Caco-2 (cell line): Measurements from ENCODE around the gene CSH1. TPM values are rescaled to one million over a fixed set of nuclear protein-coding genes. Genes with fewer than 3 reads are reported as not detected.

Source experiments
- BruUV-seq: library from RNA; stranded (reverse); fragments of 400-500 nt; replicated peaks from 2 replicates; lab custom pipeline; 2021; lab: Mats Ljungman, UMichigan
- CTCF ChIA-PET: fragments of 300-600 bp; sonication (Branson Sonifier 250); formaldehyde crosslinking; loops from one replicate; lab custom pipeline; 2022; ENCODE audit warnings: antibody characterized with exemption; lab: Charles Lee
- POLR2A ChIA-PET: fragments of 300-600 bp; sonication (Branson Sonifier 250); formaldehyde crosslinking; loops from one replicate; lab custom pipeline; 2022; ENCODE audit warnings: antibody characterized with exemption; lab: Charles Lee
- DNase-seq, 2 experiments: peaks; one replicate each; pipeline versions ENCODE4 v3.0.0 to v3.0.0-alpha.2; 2020 to 2022
- H3K27me3 ChIP-seq: replicated peaks from 2 replicates; pipeline ENCODE4 v1.6.0; 2011; ENCODE audit warnings: low read length; ENCODE audit not compliant: control insufficient read depth, insufficient read depth
- H3K36me3 ChIP-seq: 2 replicates; pipeline ENCODE4 v1.5.1; 2011; ENCODE audit warnings: low read length; ENCODE audit not compliant: control insufficient read depth, insufficient read depth
- H3K4me1 ChIP-seq: fragments of 250-450 bp; sonication (Bioruptor Pico); 2 replicates; pipeline ENCODE4 v1.5.1; 2020; ENCODE audit warnings: mild to moderate bottlenecking
- H3K4me3 ChIP-seq: 2 replicates; pipeline ENCODE4 v1.5.1; 2011; ENCODE audit warnings: low read depth, mild to moderate bottlenecking, control low read depth, low read length
- H3K9me3 ChIP-seq: fragments of 250-450 bp; sonication (Bioruptor Pico); 2 replicates; pipeline ENCODE4 v1.5.1; 2020; ENCODE audit warnings: mild to moderate bottlenecking, moderate library complexity
- H3K27ac Mint-ChIP-seq: one replicate; pipeline ENCODE4 v1.8.0; 2022; ENCODE audit warnings: mixed read lengths; ENCODE audit not compliant: unreplicated experiment
- H3K27me3 Mint-ChIP-seq: one replicate; pipeline ENCODE4 v1.8.0; 2022; ENCODE audit warnings: mixed read lengths; ENCODE audit not compliant: insufficient read depth, unreplicated experiment
- H3K36me3 Mint-ChIP-seq: one replicate; pipeline ENCODE4 v1.8.0; 2022; ENCODE audit warnings: mild to moderate bottlenecking, mixed read lengths; ENCODE audit not compliant: insufficient read depth, unreplicated experiment
- H3K4me1 Mint-ChIP-seq: one replicate; pipeline ENCODE4 v1.8.0; 2022; ENCODE audit warnings: low read depth, mixed read lengths; ENCODE audit not compliant: unreplicated experiment
- H3K4me3 Mint-ChIP-seq: one replicate; pipeline ENCODE4 v1.8.0; 2022; ENCODE audit warnings: mild to moderate bottlenecking, moderate library complexity, mixed read lengths; ENCODE audit not compliant: unreplicated experiment
- H3K9me3 Mint-ChIP-seq: one replicate; pipeline ENCODE4 v1.8.0; 2022; ENCODE audit warnings: mixed read lengths; ENCODE audit not compliant: unreplicated experiment
- CTCF ChIP-seq, 2 experiments: fragments of 200-600 bp in 1 of 2; IDR thresholded peaks; 1 replicate in 1 of 2; 2 replicates in 1 of 2; pipeline versions ENCODE4 v1.5.1 to v1.8.0; 2011 to 2022; ENCODE audit warnings: antibody characterized with exemption in 1 of 2, control low read depth in 1 of 2, inconsistent platforms in 1 of 2, low read depth in 1 of 2, low read length in 1 of 2, mild to moderate bottlenecking in 1 of 2, moderate library complexity in 1 of 2; ENCODE audit not compliant: insufficient read depth in 1 of 2, severe bottlenecking in 1 of 2, unreplicated experiment in 1 of 2
- intact Hi-C: fragments of 100-400 bp; cut with micrococcal nuclease; formaldehyde crosslinking; loops from one replicate; pipeline ENCODE4 v1.10.0; 2022; ENCODE audit not compliant: unreplicated experiment
- total RNA-seq: library from RNA; stranded (reverse); gene quantifications from 2 replicates; pipeline ENCODE4 v1.2.3, GENCODE V29; 2022

CSH1 gene
- total RNA-seq, 1 experiment from 2014 or later: not detected

GRCh38 chr17:63931981-63932561 is 35.7 kb upstream of the CSH1 start, which contains the start of gene CD79B:
Gene CD79B, minus strand, starts transcription at chr17:63932331. Its CDS starts 70 bp downstream, at chr17:63932261.
- H3K27me3 ChIP-seq: no peaks in the 10 kb centered on the region
- Mint-ChIP-seq H3K4me3 (no peak within 1 kb of the TSS), H3K4me1 (no peaks in the 10 kb centered on the region), H3K27ac (no peak within 1 kb of the TSS), H3K36me3 (no peaks in the 10 kb centered on the region), H3K27me3 (peaks cover 2% of the 10 kb centered on the region), H3K9me3 (no peaks in the 10 kb centered on the region)
- ChIA-PET CTCF (interaction anchor here (0.6 to 3.1 kb wide), 3 partner anchors 12 to 15 kb away, joined by 3 to 10 read pairs (median 10); no protein-coding TSS in a partner anchor), POLR2A (no interaction called here)
- 0 out of 2 replicates have a peak, but pooled peaks cover 4% of the 10 kb centered on the region for H3K9me3 ChIP-seq
- no peaks in the 10 kb centered on the region for H3K36me3 ChIP-seq
- TF ChIP-seq CTCF (IDR thresholded peaks at IDR 0.05; ENCODE audit: insufficient read depth in 1 of 2, low read depth in 1 of 2, low read length in 1 of 2, severe bottlenecking in 1 of 2, unreplicated experiment in 1 of 2): no peak
- no peak within 1 kb of the TSS for H3K4me3 ChIP-seq
- BruUV-seq: no TSS peak
- no peak for DNase-seq
- intact Hi-C loops: no loop called here
- no peaks in the 10 kb centered on the region for H3K4me1 ChIP-seq

- DNase-seq: no peak
- intact Hi-C loops: no loop called here
- no TSS peak for BruUV-seq
- CTCF ChIA-PET: interaction anchor here (3.1 kb wide), 1 partner anchor 16 kb away, joined by 10 read pairs; no protein-coding TSS in a partner anchor
- Mint-ChIP-seq H3K36me3 (no peaks in the 10 kb centered on the region), H3K9me3 (no peaks in the 10 kb centered on the region), H3K4me3 (no peak overlapping the region), H3K27ac (no peak overlapping the region), H3K27me3 (peaks cover under 1% of the 10 kb centered on the region), H3K4me1 (no peaks in the 10 kb centered on the region)
- Histone ChIP-seq H3K27me3 (no peaks in the 10 kb centered on the region), H3K9me3 (no peaks in the 10 kb centered on the region), H3K4me3 (no peak overlapping the region), H3K4me1 (no peaks in the 10 kb centered on the region), H3K36me3 (no peaks in the 10 kb centered on the region)
- POLR2A ChIA-PET: no interaction called here
- no peak for TF ChIP-seq CTCF (IDR thresholded peaks at IDR 0.05; ENCODE audit: insufficient read depth in 1 of 2, low read depth in 1 of 2, low read length in 1 of 2, severe bottlenecking in 1 of 2, unreplicated experiment in 1 of 2)
These were observed 34.7 kb upstream of the CSH1 start for GRCh38 chr17:63930951-63931575.

GRCh38 chr17:63929860-63930766 is 33.7 kb upstream of the CSH1 start:
- no peak overlapping the region for H3K27ac Mint-ChIP-seq
- intact Hi-C loops: no loop called here
- Histone ChIP-seq H3K4me1 (no peaks in the 10 kb centered on the region), H3K36me3 (no peaks in the 10 kb centered on the region), H3K9me3 (no peaks in the 10 kb centered on the region), H3K4me3 (no peak overlapping the region), H3K27me3 (no peaks in the 10 kb centered on the region)
- BruUV-seq: no TSS peak
- H3K27me3 Mint-ChIP-seq: no peaks in the 10 kb centered on the region
- TF ChIP-seq CTCF (IDR thresholded peaks at IDR 0.05; ENCODE audit: insufficient read depth in 1 of 2, low read depth in 1 of 2, low read length in 1 of 2, severe bottlenecking in 1 of 2, unreplicated experiment in 1 of 2): no peak
- POLR2A ChIA-PET: no interaction called here
- H3K4me1 Mint-ChIP-seq: no peaks in the 10 kb centered on the region
- no peak for DNase-seq
- no peaks in the 10 kb centered on the region for H3K9me3 Mint-ChIP-seq
- CTCF ChIA-PET: interaction anchor here (0.7 to 3.1 kb wide), 2 partner anchors 17 to 99 kb away, joined by 3 to 10 read pairs; no protein-coding TSS in a partner anchor
- no peaks in the 10 kb centered on the region for H3K36me3 Mint-ChIP-seq
- H3K4me3 Mint-ChIP-seq: no peak overlapping the region
